ENCODE measurements around the gene MAP7.

MAP7 gene

GRCh38 chr6:136494710-136495109, 55.5 kb downstream of the MAP7 start:
- H3K79me2 ChIP-seq (ENCODE audit: control insufficient read depth, low read length) = no peaks in the 10 kb centered on the region
- H3K27ac ChIP-seq (ENCODE audit: low read depth, low read length) = no peak overlapping the region
- no peaks in the 10 kb centered on the region for H3K9me3 ChIP-seq (ENCODE audit: control insufficient read depth, insufficient read depth, low read length)
- TF ChIP-seq CTCF (IDR thresholded peaks at IDR 0.05; ENCODE audit: low read depth, low read length, poor library complexity, severe bottlenecking) (no peak), EZH2phosphoT487 (IDR thresholded peaks at IDR 0.05; ENCODE audit: borderline replicate concordance, low read length) (no peak)
- H3K4me2 ChIP-seq (ENCODE audit: low read length) = no peak overlapping the region
- H3K9me2 ChIP-seq (replicated peaks; ENCODE audit: control insufficient read depth, low read length) = no peaks in the 10 kb centered on the region
- no peaks in the 10 kb centered on the region for H3K36me3 ChIP-seq (ENCODE audit: control insufficient read depth, low read length)
- 0 out of 2 replicates have a peak, but pooled peaks cover 4% of the 10 kb centered on the region for H3K27me3 ChIP-seq (ENCODE audit: control insufficient read depth, low read length)
- no peaks in the 10 kb centered on the region for H4K20me1 ChIP-seq (ENCODE audit: control insufficient read depth, insufficient read depth, low read depth, low read length)
- no peak overlapping the region for H3K4me3 ChIP-seq (ENCODE audit: low read length)
- no peaks in the 10 kb centered on the region for H3F3A ChIP-seq (ENCODE audit: control insufficient read depth, insufficient read depth)
- H3K4me1 ChIP-seq (ENCODE audit: control insufficient read depth, low read length) = no peaks in the 10 kb centered on the region

DNA sequence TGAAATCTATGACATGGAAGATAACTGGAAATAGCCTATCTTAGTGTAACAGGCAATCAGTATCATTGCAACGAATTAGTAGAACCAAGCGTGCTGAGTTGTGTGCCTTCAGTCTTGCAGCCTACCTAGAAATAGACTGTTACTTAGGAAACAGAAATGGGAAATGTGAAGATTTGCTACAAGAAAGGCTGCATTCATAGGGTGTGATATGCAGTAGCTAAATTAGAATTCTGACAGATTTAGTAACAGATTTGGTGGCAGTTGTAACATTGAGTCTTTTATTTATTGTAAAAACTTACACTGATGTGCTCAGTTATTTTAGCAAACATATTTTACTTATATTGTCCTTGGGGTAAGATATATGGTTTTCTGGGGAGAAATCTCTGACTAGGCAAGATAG, 56.2 kb downstream of the MAP7 start:
- H3K36me3 ChIP-seq (ENCODE audit: control insufficient read depth, low read length) = no peaks in the 10 kb centered on the region
- no peaks in the 10 kb centered on the region for H3K9me2 ChIP-seq (replicated peaks; ENCODE audit: control insufficient read depth, low read length)
- H3K9me3 ChIP-seq (ENCODE audit: control insufficient read depth, insufficient read depth, low read length) = no peaks in the 10 kb centered on the region
- H4K20me1 ChIP-seq (ENCODE audit: control insufficient read depth, insufficient read depth, low read depth, low read length) = no peaks in the 10 kb centered on the region
- H3K4me2 ChIP-seq (ENCODE audit: low read length) = no peak overlapping the region
- H3K27ac ChIP-seq (ENCODE audit: low read depth, low read length) = no peak overlapping the region
- no peaks in the 10 kb centered on the region for H3F3A ChIP-seq (ENCODE audit: control insufficient read depth, insufficient read depth)
- H3K4me3 ChIP-seq (ENCODE audit: low read length) = no peak overlapping the region
- TF ChIP-seq CTCF (IDR thresholded peaks at IDR 0.05; ENCODE audit: low read depth, low read length, poor library complexity, severe bottlenecking) = no peak
- no peak for TF ChIP-seq EZH2phosphoT487 (IDR thresholded peaks at IDR 0.05; ENCODE audit: borderline replicate concordance, low read length)
- 0 out of 2 replicates have a peak, but pooled peaks cover 4% of the 10 kb centered on the region for H3K27me3 ChIP-seq (ENCODE audit: control insufficient read depth, low read length)
- no peaks in the 10 kb centered on the region for H3K79me2 ChIP-seq (ENCODE audit: control insufficient read depth, low read length)
- no peaks in the 10 kb centered on the region for H3K4me1 ChIP-seq (ENCODE audit: control insufficient read depth, low read length)

- Histone ChIP-seq H3F3A (ENCODE audit: control insufficient read depth, insufficient read depth) (no peaks in the 10 kb centered on the region), H3K9me2 (replicated peaks; ENCODE audit: control insufficient read depth, low read length) (no peaks in the 10 kb centered on the region), H3K4me3 (ENCODE audit: low read length) (no peak overlapping the region), H3K27me3 (ENCODE audit: control insufficient read depth, low read length) (0 out of 2 replicates have a peak, but pooled peaks cover 4% of the 10 kb centered on the region), H4K20me1 (ENCODE audit: control insufficient read depth, insufficient read depth, low read depth, low read length) (no peaks in the 10 kb centered on the region), H3K79me2 (ENCODE audit: control insufficient read depth, low read length) (no peaks in the 10 kb centered on the region), H3K4me1 (ENCODE audit: control insufficient read depth, low read length) (no peaks in the 10 kb centered on the region), H3K9me3 (ENCODE audit: control insufficient read depth, insufficient read depth, low read length) (no peaks in the 10 kb centered on the region), H3K27ac (ENCODE audit: low read depth, low read length) (no peak overlapping the region), H3K36me3 (ENCODE audit: control insufficient read depth, low read length) (no peaks in the 10 kb centered on the region), H3K4me2 (ENCODE audit: low read length) (no peak overlapping the region)
- TF ChIP-seq CTCF (IDR thresholded peaks at IDR 0.05; ENCODE audit: low read depth, low read length, poor library complexity, severe bottlenecking) (no peak), EZH2phosphoT487 (IDR thresholded peaks at IDR 0.05; ENCODE audit: borderline replicate concordance, low read length) (no peak)
Measured at GRCh38 chr6:136492409-136492808, 57.8 kb downstream of the MAP7 start.

Data from DOHH2 (cell line).